HCT116 (cell line): ENCODE results near the gene SELENOW. TPM values are rescaled to one million over a fixed set of nuclear protein-coding genes. Genes with fewer than 3 reads are reported as not detected.
"Not testable (repeated sequence)": the region's sequence is repeated elsewhere in the genome, so short reads cannot be mapped to it uniquely, and the experiment has no call there.

Experiments used
- ATAC-seq: fragments of 200-7000 bp; cut with Tn5 transposase; 2 replicates; pipeline ENCODE4 v1.9.1; 2020; ENCODE audit warnings: mild to moderate bottlenecking, moderate library complexity
- BruUV-seq: library from RNA; stranded (reverse); fragments of 400-500 nt; replicated peaks from 2 replicates; lab custom pipeline; 2021; lab: Mats Ljungman, UMichigan
- CTCF ChIA-PET: fragments of 300-600 bp; sonication (Branson Sonifier 250); formaldehyde crosslinking; loops from one replicate; lab custom pipeline; 2021; ENCODE audit warnings: antibody characterized with exemption; lab: Charles Lee
- POLR2A ChIA-PET: fragments of 300-600, 350-600 bp; sonication (Branson Sonifier 250); formaldehyde crosslinking; loops from one replicate; lab custom pipeline; 2021; ENCODE audit warnings: antibody characterized with exemption; lab: Charles Lee
- RAD21 ChIA-PET, 2 experiments: fragments of 300-600 bp; sonication (Branson Sonifier 250); formaldehyde crosslinking; loops; one replicate each; lab custom pipeline; 2023; ENCODE audit warnings: low total read pairs in 2 of 2; ENCODE audit not compliant: uncharacterized antibody in 2 of 2, unreplicated experiment in 2 of 2, low non-redundant PET in 1 of 2; lab: Charles Lee
- DNase-seq: peaks from one replicate; pipeline ENCODE4 v3.0.0-alpha.2; 2010; ENCODE audit warnings: low read depth, low spot score
- H2AFZ ChIP-seq: fragments of 200-600 bp; shearing (Covaris generic), sonication (generic); 2 replicates; pipeline ENCODE4 v1.6.1; 2017; ENCODE audit warnings: low read depth, mixed run types, mixed read lengths, antibody characterized with exemption, low read length; ENCODE audit not compliant: poor library complexity, severe bottlenecking
- H3K27ac ChIP-seq: 2 replicates; pipeline ENCODE4 v1.5.1; 2012; ENCODE audit warnings: low read depth, low read length
- H3K27me3 ChIP-seq: fragments of 200-600 bp; sonication (generic); 2 replicates; pipeline ENCODE4 v1.6.1; 2016; ENCODE audit warnings: mixed run types, low read length, mixed read lengths; ENCODE audit not compliant: insufficient read depth
- H3K36me3 ChIP-seq, 2 experiments: fragments of 200-500 bp in 1 of 2; fragments of 200-600 bp in 1 of 2; sonication (Bioruptor generic) in 1 of 2; sonication (generic) in 1 of 2; 2 replicates each; pipeline versions ENCODE4 v1.5.1 to v1.6.1; 2014 to 2016; ENCODE audit warnings: low read length in 2 of 2, inconsistent platforms in 1 of 2, mixed read lengths in 1 of 2, mixed run types in 1 of 2; ENCODE audit not compliant: insufficient read depth in 2 of 2, control insufficient read depth in 1 of 2
- H3K4me1 ChIP-seq, 2 experiments: fragments of 200-600 bp in 1 of 2; sonication (generic) in 1 of 2; 2 replicates each; pipeline versions ENCODE4 v1.5.1 to v1.6.1; 2012 to 2017; ENCODE audit warnings: low read length in 2 of 2, inconsistent platforms in 1 of 2, mild to moderate bottlenecking in 1 of 2, mixed read lengths in 1 of 2, mixed run types in 1 of 2, moderate library complexity in 1 of 2; ENCODE audit not compliant: insufficient read depth in 2 of 2, control insufficient read depth in 1 of 2
- H3K4me2 ChIP-seq: fragments of 200-600 bp; sonication (generic); 2 replicates; pipeline ENCODE4 v1.6.1; 2017; ENCODE audit warnings: mixed run types, low read length, mixed read lengths
- H3K4me3 ChIP-seq, 2 experiments: fragments of 200-600 bp in 1 of 2; sonication (generic) in 1 of 2; replicated peaks in 1 of 2; 2 replicates each; pipeline ENCODE4 v1.5.1; 2011 to 2016; ENCODE audit warnings: low read length in 2 of 2, control low read depth in 1 of 2, low read depth in 1 of 2, mild to moderate bottlenecking in 1 of 2, mixed read lengths in 1 of 2, mixed run types in 1 of 2
- H3K79me2 ChIP-seq: fragments of 200-600 bp; sonication (generic); 2 replicates; pipeline ENCODE4 v1.6.1; 2017; ENCODE audit warnings: mild to moderate bottlenecking, mixed run types, low read length, moderate library complexity, mixed read lengths; ENCODE audit not compliant: insufficient read depth
- H3K9ac ChIP-seq: fragments of 200-600 bp; sonication (generic); 2 replicates; pipeline ENCODE4 v1.6.1; 2016; ENCODE audit warnings: low read length, mixed read lengths
- H3K9me2 ChIP-seq: fragments of 200-600 bp; sonication (generic), shearing (Covaris generic); 2 replicates; pipeline ENCODE4 v1.6.1; 2017; ENCODE audit warnings: mixed run types, mild to moderate bottlenecking, moderate library complexity; ENCODE audit not compliant: insufficient read depth
- H3K9me3 ChIP-seq, 2 experiments: fragments of 200-500 bp in 1 of 2; fragments of 200-600 bp in 1 of 2; sonication (Bioruptor generic) in 1 of 2; sonication (generic) in 1 of 2; 2 replicates each; pipeline ENCODE4 v1.6.1; 2014 to 2017; ENCODE audit warnings: low read length in 2 of 2, mixed read lengths in 2 of 2, inconsistent platforms in 1 of 2, low read depth in 1 of 2, mild to moderate bottlenecking in 1 of 2, mixed run types in 1 of 2, moderate library complexity in 1 of 2; ENCODE audit not compliant: control insufficient read depth in 1 of 2, insufficient read depth in 1 of 2
- H4K20me1 ChIP-seq: fragments of 200-600 bp; sonication (generic), shearing (Covaris generic); 2 replicates; pipeline ENCODE4 v1.6.1; 2017; ENCODE audit warnings: mixed run types, mild to moderate bottlenecking, moderate library complexity; ENCODE audit not compliant: insufficient read depth
- EZH2phosphoT487 ChIP-seq: fragments of 200-600 bp; IDR thresholded peaks from 2 replicates; pipeline ENCODE4 v1.6.1; 2018; ENCODE audit warnings: antibody characterized with exemption, borderline replicate concordance
- intact Hi-C: fragments of 100-400 bp; cut with micrococcal nuclease; formaldehyde crosslinking; loops from 2 replicates; pipeline ENCODE4 v1.10.0; 2022
- total RNA-seq: library from RNA; stranded (reverse); gene quantifications from one replicate; pipeline ENCODE4 v1.2.1, GENCODE V29; 2021; ENCODE audit not compliant: unreplicated experiment

The SELENOW gene
- total RNA-seq, 1 experiment from 2014 or later, result 181 TPM

- no peaks in the 10 kb centered on the region for H3K79me2 ChIP-seq
- H3K4me1 ChIP-seq, result no peaks in the 10 kb centered on the region
- no peak overlapping the region for H3K9ac ChIP-seq
- H3K9me3 ChIP-seq, result no peaks in the 10 kb centered on the region
- no peak for DNase-seq
- no peaks in the 10 kb centered on the region for H3K27me3 ChIP-seq
- no peak for TF ChIP-seq EZH2phosphoT487
- ChIA-PET POLR2A (no interaction called here), CTCF (no interaction called here), RAD21 (interaction anchor here in 1 of 2 experiments (0.6 kb wide), 1 partner anchor 55 kb away, joined by 8 read pairs; no protein-coding TSS in a partner anchor)
- no peaks in the 10 kb centered on the region for H4K20me1 ChIP-seq
- H3K9me2 ChIP-seq, result no peaks in the 10 kb centered on the region
- no peak overlapping the region for H3K27ac ChIP-seq
- no peaks in the 10 kb centered on the region for H3K36me3 ChIP-seq
- BruUV-seq, result no TSS peak
- H2AFZ ChIP-seq, result no peak overlapping the region
- no peak overlapping the region for H3K4me2 ChIP-seq
- intact Hi-C loops, result no loop called here
- no peak for ATAC-seq
- no peak overlapping the region for H3K4me3 ChIP-seq
These were observed 24.1 kb downstream of the SELENOW start for GRCh38 chr19:47802521-47803043.

DNA sequence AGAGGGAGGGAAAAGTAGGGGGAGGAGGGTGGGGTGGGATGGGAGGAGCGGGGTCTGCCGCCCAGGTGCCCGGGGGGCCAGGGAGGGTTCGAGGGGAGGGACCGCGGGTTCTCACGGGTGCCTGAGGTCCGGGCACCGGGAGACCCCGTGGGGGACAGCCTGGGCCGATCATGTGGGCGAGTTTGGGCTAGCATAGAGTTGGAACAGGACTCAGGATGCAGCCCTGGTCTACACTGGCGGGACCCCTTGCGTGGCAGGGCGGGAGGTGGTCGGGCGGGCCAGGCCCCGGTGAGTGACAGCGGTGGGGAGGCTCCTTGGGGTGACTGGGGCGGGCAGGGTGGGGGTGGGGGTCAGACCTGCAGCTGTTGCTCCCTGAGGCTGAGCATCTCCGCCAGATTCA is 24.6 kb downstream of the SELENOW start:
- H3K9me2 ChIP-seq, intact Hi-C loops, ATAC-seq, H3K9ac ChIP-seq, H3K36me3 ChIP-seq, DNase-seq, BruUV-seq, H3K4me3 ChIP-seq, H3K27me3 ChIP-seq, H3K4me1 ChIP-seq, CTCF ChIA-PET, H4K20me1 ChIP-seq, H3K4me2 ChIP-seq, H3K79me2 ChIP-seq, H3K27ac ChIP-seq, H3K9me3 ChIP-seq, RAD21 ChIA-PET, POLR2A ChIA-PET, H2AFZ ChIP-seq: not testable (repeated sequence)

DNA sequence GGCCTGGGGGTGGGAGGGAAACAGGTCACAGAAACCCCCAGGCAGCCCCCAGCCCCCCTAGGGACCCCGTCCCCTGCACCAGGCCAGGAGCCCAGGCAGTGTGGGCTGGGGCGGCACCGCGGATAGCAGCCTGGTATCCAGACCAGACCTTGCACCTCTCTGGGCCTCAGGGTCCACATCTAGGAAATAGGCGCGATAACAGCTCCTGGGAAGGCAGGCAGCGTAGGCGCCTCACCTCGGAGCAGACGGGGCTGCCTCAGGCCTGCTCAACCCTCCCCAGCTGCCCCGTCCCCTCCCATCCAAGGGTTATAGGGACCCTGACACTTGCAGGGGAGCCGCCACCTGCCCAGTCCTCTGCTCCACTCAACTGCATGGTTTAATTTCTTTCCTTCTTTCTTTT is 25.2 kb downstream of the SELENOW start:
- POLR2A ChIA-PET, H3K9ac ChIP-seq, ATAC-seq: not testable (repeated sequence)

GRCh38 chr19:47804451-47804850 is 25.9 kb downstream of the SELENOW start, which contains the start of gene TPRX1:
TSS of gene TPRX1 (minus strand) at chr19:47804551. CDS start at chr19:47804539, 12 bp downstream.
- H3K36me3 ChIP-seq, DNase-seq, intact Hi-C loops, CTCF ChIA-PET, H3K79me2 ChIP-seq, H2AFZ ChIP-seq, H4K20me1 ChIP-seq, H3K4me1 ChIP-seq, RAD21 ChIA-PET, ATAC-seq, BruUV-seq, H3K27me3 ChIP-seq, H3K27ac ChIP-seq, H3K4me3 ChIP-seq, H3K9me3 ChIP-seq, H3K9me2 ChIP-seq, H3K9ac ChIP-seq, H3K4me2 ChIP-seq, POLR2A ChIA-PET: not testable (repeated sequence)

More for the DNA sequence above, 25.2 kb downstream of the SELENOW start:
- H3K4me1 ChIP-seq, H3K27me3 ChIP-seq, H3K36me3 ChIP-seq, H2AFZ ChIP-seq, intact Hi-C loops, H3K4me2 ChIP-seq, CTCF ChIA-PET, H3K27ac ChIP-seq, H3K79me2 ChIP-seq, RAD21 ChIA-PET, H4K20me1 ChIP-seq, H3K9me2 ChIP-seq, H3K9me3 ChIP-seq, H3K4me3 ChIP-seq, DNase-seq, BruUV-seq: not testable (repeated sequence)
